ENCODE data around the gene AP1B1.

The AP1B1 gene

DNA sequence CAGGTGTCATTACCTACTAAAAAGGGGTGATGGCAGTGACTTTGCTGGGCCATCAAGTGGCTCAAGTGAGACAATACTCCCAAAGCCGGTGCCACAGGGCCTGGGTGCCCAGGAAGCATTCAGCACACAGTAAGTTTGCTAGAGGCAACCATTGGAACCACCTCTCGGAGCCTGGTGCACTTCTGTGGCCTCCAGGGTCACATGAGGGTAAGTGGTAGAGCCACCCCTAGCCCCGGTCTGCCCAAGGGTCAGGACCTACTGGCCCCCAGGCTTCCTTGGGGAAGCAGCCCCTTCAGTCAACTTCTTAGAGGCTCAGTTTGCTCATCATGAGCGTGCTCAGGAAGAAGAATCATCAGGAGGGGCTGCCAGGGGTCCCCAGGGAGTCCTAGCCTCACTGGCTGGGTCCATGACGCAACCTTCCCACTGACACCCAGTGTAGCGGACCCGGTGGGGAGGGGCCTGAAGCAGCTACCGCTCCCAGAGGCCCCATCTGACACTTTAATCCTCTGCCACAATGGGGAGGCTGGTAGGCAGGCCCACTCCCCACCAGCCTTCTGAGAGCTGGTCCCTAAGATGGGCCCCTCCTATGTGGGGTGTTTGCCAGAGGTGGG, 55.4 kb downstream of the AP1B1 start:
- no peak for DNase-seq

GRCh38 chr22:29331658-29332300, 56.6 kb downstream of the AP1B1 start:
- DNase-seq: no peak

DNA sequence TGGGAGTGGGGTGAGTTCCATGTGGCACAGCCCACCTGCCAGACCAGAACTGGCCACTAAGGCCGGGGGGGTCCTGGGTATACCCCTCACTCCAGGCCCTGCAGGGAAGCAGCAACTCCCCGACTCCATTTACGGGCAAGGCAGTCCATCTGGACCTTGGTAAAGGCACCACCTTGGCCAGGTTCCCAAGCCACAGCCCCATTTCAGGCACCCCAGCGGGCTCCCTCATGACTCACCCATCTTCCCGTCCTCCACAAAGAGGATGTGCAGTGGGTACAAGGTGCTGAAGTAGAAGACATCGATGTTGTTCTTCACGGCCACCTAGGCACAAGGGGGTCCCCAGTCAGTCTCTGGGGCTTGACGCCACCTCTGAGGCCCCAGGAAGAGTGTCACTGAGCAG, 57.2 kb downstream of the AP1B1 start:
- DNase-seq: no peak

DNA sequence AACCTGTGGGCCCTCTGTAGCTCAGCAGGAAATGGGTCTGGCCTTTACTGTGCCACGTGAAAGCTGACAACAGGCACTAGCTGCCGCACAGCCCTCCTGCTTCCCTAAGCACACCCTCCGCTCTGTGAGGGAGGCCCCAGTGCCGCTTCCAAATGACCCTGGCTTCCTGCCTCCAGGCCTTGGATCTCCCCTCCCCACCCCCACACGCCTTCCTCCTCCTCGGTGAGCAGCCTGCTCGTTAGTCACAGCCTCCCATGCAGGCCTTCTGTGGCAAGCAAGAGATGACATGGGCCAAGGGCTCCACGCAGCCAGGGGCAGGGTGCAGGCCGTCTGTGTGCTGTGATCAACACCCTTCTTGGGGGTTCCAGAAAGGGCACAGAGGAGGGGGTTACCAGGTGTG, 57.6 kb downstream of the AP1B1 start:
- peak in 8 of 51 donors; percentile 24 to 44 (median 36) for DNase-seq

- DNase-seq: no peak
Observed at GRCh38 chr22:29330291-29330690, 58.1 kb downstream of the AP1B1 start.

GRCh38 chr22:29329581-29329980, 58.8 kb downstream of the AP1B1 start:
- DNase-seq: no peak

- peak in 6 of 51 donors; percentile 22 to 74 (median 36) for DNase-seq
Observed at GRCh38 chr22:29328566-29329500, 59.5 kb downstream of the AP1B1 start.

GRCh38 chr22:29328055-29328454, 60.3 kb downstream of the AP1B1 start:
- DNase-seq: no peak

DNA sequence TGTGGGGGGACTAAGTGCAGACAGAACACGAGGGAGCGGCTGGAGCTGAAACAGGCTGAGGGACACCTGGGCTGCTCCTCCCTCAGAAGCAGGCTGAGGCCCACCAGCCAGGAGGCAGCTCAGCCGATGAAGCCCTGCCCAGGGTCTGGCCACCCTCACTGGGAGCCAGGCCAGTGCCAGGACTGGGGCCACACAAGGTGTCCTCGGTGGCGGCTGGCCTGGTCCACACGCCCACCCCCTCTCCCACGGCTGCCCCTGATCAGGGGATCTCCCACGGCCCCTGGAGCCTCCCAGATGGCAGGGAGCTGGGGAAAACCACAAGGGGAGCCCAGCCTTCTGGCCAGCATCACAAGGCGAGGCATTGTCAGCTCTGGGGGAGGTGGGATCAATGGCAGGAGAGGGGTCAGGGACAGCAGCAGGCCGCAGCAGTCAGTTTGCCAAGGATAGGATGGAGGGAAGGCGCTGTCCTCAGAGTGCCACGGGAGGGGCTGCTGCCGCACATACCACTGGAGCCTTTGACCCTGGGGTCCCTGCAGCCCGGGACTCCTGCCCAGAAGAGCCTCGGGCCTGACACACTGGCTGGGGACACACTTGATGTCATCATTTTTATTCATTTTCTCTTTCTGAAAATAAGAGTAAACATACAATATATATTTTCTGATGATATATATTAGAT, 61.1 kb downstream of the AP1B1 start:
- peak in 2 of 51 donors; percentile 29 to 36 for DNase-seq

- DNase-seq: no peak
Observed at GRCh38 chr22:29326481-29326880, 61.9 kb downstream of the AP1B1 start.

GRCh38 chr22:29325785-29326315, 62.5 kb downstream of the AP1B1 start:
- DNase-seq: peak in 3 of 51 donors; percentile 12 to 34 (median 22)

- DNase-seq: no peak
Observed at GRCh38 chr22:29325356-29325755, 63.0 kb downstream of the AP1B1 start.

- DNase-seq: no peak
Observed at GRCh38 chr22:29323641-29324040, 64.7 kb downstream of the AP1B1 start.

DNA sequence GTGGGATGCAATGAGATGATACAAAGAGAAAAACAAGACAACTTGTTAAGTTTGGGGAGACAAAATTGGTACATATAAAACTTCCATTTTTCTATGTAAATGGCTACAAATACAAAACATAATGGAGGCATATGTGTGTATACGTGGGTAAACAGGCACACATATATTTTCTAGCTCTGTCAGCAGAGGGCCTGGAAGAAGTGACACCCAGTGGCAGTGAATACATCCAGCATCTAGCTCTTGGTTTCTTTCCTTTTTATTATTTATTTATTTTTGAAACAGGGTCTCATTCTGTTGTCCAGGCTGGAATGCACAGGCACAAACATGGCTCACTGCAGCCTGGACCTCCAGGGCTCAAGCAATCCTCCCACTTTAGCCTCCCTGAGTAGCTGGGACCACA, 67.8 kb downstream of the AP1B1 start:
- no peak for DNase-seq

DNA sequence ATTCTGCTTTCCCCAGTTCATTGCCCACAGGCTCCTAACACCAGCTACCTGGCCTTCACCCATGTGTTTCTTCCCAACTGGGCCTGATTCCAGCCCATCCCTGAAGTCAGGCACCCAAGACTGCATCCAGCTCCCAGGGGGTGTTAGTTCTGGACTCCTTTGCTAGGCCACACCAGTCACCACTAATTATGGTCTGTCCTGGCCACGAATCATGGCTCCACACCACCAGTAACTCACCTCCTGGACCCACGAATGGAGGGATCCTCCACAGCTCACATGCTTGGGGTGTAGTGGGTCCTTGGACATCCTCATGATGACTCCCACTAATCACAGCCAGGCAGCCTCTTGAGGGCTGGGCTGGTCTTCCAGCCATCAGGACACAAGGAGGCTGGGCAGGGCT, 69.3 kb downstream of the AP1B1 start:
- no peak for DNase-seq

DNA sequence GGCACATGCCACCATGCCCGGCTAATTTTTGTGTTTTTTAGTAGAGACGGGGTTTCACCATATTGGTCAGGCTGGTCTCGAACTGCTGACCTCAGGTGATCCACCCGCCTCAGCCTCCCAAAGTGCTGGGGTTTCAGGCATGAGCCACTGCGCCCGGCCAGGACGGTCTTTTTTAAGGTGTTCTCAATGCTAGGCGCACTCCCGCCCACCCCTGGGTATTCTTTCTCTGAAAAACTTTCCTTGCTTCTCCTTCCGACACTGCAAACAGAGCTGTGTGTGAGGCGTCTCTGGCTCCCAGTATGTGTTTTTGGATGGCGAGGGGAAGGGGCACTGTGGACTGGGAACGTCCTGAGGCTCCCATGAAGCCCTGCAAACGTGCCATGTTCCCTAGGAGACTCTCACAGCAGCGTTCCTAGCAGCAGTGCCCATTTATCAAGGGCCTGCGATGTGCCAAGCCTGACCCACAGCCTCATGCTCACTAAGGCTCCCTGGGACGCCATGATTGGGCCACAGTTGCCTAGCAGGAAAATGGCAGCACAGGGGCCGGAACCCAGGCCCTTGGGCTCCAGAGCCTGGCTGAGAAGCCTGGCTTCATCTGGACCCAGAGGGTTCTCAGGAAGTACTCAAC, 70.4 kb downstream of the AP1B1 start:
- DNase-seq: no peak

GRCh38 chr22:29316141-29316828, 72.1 kb downstream of the AP1B1 start:
- DNase-seq: no peak

DNA sequence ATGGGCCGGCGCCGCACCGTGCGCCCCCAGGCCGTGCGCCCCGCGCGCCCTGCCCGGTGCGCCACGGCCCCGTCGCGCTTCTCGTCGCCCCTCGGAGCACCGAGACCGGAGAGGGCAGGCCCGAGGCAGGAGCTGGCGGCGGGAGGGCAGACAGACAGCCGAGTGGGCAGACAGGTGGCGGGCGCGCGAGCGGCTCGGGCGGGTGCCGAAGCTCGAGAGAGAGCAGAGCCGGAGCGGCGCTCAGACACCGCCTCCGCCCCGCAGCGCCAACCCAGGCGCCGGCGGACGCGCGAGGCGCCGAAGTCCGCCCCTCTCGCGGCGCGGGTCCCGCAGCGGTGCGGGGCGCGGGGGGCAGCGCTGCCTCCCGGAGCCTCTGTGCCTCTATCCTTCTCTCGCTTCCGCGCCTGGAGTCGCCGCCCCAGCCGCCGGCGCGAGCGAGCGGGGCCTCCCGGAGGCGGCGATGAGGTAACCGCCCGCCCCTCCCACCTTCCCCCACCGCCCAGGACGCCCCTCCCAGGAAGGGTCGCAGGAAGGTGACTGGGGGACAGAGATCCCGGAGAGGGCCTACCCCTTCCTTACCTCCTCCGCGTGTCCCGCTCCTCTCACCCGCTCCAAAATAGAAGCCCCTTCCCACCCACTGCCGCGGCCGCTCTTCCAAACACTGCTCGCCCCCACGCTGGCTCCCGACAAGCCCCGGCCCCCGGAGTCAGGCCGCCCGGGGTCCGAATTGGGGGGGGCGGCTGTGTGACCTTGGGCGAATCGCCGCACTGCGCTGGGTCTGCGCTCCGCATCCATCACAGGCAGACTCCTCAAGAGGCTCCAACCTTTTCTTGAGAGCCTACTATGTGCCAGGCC, 72.9 kb downstream of the AP1B1 start, which contains the start of gene RASL10A:
Gene RASL10A, minus strand, starts transcription at position 412 of the 855 bp plus-strand sequence. CDS start 451 bp downstream, outside the sequence.
- peak in 2 of 51 donors; percentile 22 to 51 for DNase-seq
